HS-27A (cell line): ENCODE data around the gene EFEMP2.

Experiments used
- DNase-seq: peaks from one replicate; pipeline ENCODE4 v3.0.0-alpha.2; 2012; ENCODE audit warnings: low read depth, missing footprints

EFEMP2 gene

GRCh38 chr11:65872586-65873317 is at the start of gene EFEMP2:
Gene EFEMP2, minus strand, starts transcription at chr11:65872800. Its CDS starts 446 bp downstream, at chr11:65872354.
- no peak for DNase-seq

- DNase-seq, result no peak
Observed at GRCh38 chr11:65921876-65922275, 49.3 kb upstream of the EFEMP2 start.

GRCh38 chr11:65921033-65921555 is 48.5 kb upstream of the EFEMP2 start:
- DNase-seq, result no peak

- DNase-seq, result no peak
Observed at GRCh38 chr11:65920372-65920802, 47.8 kb upstream of the EFEMP2 start.

GRCh38 chr11:65919573-65920371 is 47.2 kb upstream of the EFEMP2 start:
- no peak for DNase-seq

GRCh38 chr11:65919141-65919572 is 46.6 kb upstream of the EFEMP2 start, which contains the start of gene DRAP1:
Gene DRAP1, plus strand, starts transcription at chr11:65919426. Its CDS starts 76 bp downstream, at chr11:65919502.
- DNase-seq, result peak; percentile 87

GRCh38 chr11:65918211-65919140 is 45.9 kb upstream of the EFEMP2 start, which contains the start of gene C11orf68:
Gene C11orf68, minus strand, starts transcription at chr11:65919062. Its CDS starts 31 bp downstream, at chr11:65919031.
- no peak for DNase-seq

- no peak for DNase-seq
Observed at GRCh38 chr11:65917434-65918210, 45.0 kb upstream of the EFEMP2 start.

- DNase-seq, result no peak
Observed at GRCh38 chr11:65917077-65917433, 44.5 kb upstream of the EFEMP2 start.

- no peak for DNase-seq
Observed at GRCh38 chr11:65916391-65916790, 43.8 kb upstream of the EFEMP2 start.

- DNase-seq, result peak; percentile 99
Observed at GRCh38 chr11:65915821-65916251, 43.2 kb upstream of the EFEMP2 start.

GRCh38 chr11:65915101-65915820 is 42.7 kb upstream of the EFEMP2 start:
- no peak for DNase-seq

GRCh38 chr11:65912845-65913244 is 40.2 kb upstream of the EFEMP2 start:
- DNase-seq, result no peak

GRCh38 chr11:65911682-65912568 is 39.3 kb upstream of the EFEMP2 start:
- peak; percentile 97 for DNase-seq

GRCh38 chr11:65907878-65908277 is 35.3 kb upstream of the EFEMP2 start:
- no peak for DNase-seq

GRCh38 chr11:65906602-65907001 is 34.0 kb upstream of the EFEMP2 start:
- DNase-seq, result no peak

- DNase-seq, result no peak
Observed at GRCh38 chr11:65903715-65904114, 31.1 kb upstream of the EFEMP2 start.

GRCh38 chr11:65903068-65903481 is 30.5 kb upstream of the EFEMP2 start:
- no peak for DNase-seq

- DNase-seq, result no peak
Observed at GRCh38 chr11:65900899-65901180, 28.2 kb upstream of the EFEMP2 start.
